AG08395 (cell line): Measurements from ENCODE around the gene ST6GALNAC5.

Source experiments
- DNase-seq: peaks from one replicate; pipeline ENCODE4 v3.0.0; 2012; ENCODE audit warnings: mixed read lengths, low spot score

Gene ST6GALNAC5

GRCh38 chr1:77047978-77048614 lies 180.8 kb downstream of the ST6GALNAC5 start:
- no peak for DNase-seq

- no peak for DNase-seq
Observed at GRCh38 chr1:77048615-77049005, 181.3 kb downstream of the ST6GALNAC5 start.

DNA sequence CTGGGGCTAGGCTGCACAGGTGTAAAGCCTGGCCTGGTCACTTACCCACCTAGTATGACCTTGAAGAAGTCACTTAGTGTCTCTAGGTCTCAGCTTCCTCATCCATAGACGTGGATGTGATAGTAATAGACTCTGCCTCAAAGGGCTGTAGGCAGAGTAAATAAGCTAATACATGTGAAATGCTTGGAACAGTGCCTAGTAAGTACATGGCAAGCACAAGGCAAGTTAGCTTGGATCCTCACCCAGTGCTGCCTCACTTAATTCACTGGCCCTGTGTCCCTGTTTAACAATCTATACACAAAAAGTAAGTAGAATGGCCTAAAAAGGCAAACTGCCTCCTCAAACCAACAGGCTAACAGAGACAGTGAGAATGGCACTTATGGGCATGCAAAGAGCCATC lies 184.1 kb downstream of the ST6GALNAC5 start:
- no peak for DNase-seq

- no peak for DNase-seq
Observed at GRCh38 chr1:77056525-77056924, 189.2 kb downstream of the ST6GALNAC5 start.

DNA sequence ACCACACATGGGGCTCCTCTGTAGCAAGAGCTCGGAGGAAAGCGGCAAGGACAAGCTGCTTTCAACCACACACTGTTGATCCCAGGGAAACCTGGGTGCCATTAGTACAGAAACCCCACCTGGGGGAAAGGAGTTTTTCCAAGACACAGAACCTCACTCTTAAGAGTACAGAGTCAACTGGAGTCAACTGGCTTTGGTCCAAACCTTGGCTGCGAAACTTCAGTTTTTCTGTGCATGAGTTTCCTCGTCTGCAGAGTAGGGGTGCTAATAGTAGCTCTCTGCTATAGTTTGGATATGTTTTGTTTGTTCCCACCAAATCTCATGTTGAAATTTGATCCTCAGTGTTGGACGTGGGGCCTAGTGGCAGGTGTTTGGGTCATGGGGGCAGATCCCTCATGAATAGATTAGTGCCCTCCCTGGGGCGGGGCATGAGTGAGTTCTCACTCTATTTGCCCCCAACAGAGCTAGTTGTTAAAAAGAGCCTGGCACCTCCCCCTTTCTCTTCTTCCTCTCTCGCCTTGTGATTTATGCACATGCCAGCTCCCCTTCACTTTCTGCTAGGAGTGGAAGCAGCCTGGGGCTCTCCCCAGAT lies 190.8 kb downstream of the ST6GALNAC5 start:
- no peak for DNase-seq

DNA sequence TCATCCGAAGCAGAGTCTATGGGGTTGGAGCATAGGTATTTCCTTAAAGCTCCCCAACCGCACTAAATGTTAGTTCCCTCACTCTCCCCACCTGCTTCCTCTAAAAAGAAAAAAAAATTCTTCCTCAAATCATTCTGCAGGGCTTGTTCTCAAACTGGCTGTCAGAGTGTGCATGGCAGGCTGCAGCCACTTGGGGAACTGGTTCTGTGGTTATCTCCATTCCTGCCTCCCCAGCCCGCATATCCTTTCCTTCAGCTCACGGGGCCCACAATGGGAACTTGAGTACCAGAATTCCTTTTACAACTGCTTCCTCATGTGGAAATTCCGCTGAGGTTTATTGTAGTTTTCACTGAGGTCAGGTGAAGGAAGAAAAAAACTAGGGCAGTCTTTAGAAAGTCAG lies 192.7 kb downstream of the ST6GALNAC5 start:
- DNase-seq, result no peak

GRCh38 chr1:77061162-77061561 lies 193.9 kb downstream of the ST6GALNAC5 start:
- no peak for DNase-seq

DNA sequence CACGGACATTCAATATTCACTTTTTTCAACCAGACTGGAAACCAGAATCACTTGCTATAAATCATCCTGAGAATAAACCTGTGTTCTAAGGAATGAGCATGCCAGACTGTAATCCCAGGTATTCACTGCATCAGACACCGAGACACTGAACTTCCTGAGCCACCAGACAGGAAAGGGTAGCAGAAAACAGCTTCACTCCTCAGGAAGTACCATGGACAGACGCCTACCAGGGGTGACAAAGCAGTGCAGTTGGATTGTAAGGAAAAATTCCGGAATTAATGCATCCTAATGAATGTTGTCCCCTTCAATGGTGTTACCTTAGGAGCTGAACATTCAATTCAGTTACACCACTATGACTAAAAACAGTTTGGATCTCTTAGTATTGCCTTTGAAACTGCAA lies 195.8 kb downstream of the ST6GALNAC5 start:
- DNase-seq, result no peak

GRCh38 chr1:77064246-77064645 lies 197.0 kb downstream of the ST6GALNAC5 start:
- no peak for DNase-seq

DNA sequence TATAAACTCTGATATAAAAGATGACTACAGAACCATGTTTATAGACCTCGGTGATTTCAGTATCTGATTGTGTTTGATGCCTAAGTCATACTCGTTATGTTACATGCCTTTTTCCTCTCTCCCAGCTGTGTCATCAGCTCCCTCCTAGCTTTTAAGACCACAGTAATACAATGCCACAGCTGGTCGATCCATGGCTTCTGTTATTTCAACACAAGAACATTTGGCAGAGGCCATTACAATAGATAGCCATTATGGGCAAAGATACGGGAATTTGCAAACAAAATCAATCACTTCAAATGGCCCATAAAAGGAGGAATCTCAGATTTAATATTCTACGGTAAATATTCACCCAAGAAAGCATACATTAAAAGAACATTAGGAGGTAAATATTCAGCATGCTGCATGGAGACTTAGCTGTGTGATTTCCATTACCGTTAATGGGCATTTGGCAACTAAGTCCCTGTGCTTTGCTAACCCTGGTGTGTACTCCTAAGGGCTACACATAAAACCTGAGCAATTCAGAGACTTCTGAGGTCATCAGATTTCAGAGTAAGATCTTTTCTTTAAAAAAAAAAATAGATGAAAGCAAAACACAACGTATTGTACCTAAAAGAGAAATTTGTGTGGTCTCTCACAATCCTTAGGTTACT lies 198.5 kb downstream of the ST6GALNAC5 start:
- DNase-seq, result no peak

DNA sequence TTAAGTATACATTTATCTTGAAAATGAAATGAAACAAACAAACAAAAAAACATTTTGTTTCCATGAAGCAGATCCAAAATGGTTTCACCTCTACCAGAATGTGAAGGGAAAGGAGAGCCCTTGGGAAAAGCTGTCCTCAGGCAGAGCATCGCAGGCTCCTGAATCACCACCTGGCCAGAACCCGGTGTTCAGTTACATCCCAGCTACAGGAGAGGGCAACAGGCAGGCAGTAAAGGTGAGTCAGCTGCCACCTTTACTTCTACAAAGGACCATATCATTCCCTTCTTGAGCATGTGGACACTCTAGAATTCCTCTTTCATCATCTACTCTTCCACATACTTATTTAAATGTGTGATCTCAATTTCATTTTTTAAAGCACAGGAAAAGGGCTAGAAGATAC lies 200.7 kb downstream of the ST6GALNAC5 start:
- DNase-seq, result no peak

- no peak for DNase-seq
Observed at GRCh38 chr1:77076759-77077158, 209.5 kb downstream of the ST6GALNAC5 start.

GRCh38 chr1:77081834-77082233 lies 214.6 kb downstream of the ST6GALNAC5 start:
- DNase-seq, result no peak

DNA sequence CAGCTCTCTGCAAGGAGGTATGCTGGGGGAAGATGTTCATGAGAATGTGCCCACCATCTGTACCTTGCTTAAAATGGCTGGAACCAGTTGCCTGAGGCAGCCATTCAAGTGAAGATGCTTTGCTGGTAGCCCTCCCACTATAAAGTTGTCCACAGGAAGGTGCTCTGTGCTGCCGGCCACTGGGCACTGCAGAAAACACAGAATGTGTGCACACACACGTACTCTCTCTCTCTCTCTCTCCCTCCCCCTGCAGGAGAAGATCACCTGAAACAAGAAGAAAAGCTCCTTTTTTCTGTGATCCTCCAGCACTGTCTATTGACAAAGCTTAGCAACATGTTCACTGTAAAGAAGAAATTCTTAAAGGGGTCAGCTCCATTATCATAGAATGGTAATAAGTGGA lies 217.2 kb downstream of the ST6GALNAC5 start:
- no peak for DNase-seq

GRCh38 chr1:77085109-77085508 lies 217.8 kb downstream of the ST6GALNAC5 start:
- no peak for DNase-seq

DNA sequence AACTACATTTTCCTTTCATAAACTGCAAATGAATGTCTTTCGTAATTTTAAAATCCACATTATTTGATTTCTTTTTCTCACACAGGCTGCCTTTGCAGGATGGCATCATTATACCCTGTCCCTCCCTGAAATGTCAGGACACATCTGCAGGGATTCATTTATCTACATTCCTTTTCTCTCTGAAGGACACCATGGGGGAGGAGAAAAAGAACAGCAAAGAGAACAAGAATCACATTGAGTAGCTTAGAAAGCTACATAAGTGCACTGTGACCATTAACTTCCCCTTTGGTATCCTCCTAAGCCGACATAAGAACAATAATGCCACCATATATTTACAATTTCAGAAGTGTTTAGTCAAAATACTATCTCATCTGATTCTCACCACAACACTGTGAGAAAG lies 222.5 kb downstream of the ST6GALNAC5 start:
- DNase-seq, result no peak

DNA sequence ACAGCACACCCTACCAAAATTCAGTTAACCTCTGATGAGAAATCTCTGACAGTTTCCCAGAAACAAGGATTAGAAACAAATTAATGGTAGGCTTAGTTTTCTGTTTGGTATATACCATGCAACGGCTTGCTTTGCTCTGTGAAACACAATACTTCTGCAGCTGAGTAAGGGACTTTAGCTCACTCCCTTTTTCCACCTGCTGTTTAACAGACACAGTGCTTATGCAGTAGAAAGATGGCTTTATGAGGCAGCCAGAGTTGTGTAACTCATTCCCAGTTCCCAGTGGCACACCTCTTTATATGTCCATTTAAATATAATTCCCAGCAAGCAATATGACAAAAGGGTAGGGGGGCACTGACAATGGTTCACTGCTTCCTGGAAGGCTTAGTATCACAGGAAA lies 228.0 kb downstream of the ST6GALNAC5 start:
- no peak for DNase-seq

GRCh38 chr1:77096496-77097255 lies 229.4 kb downstream of the ST6GALNAC5 start:
- no peak for DNase-seq

DNA sequence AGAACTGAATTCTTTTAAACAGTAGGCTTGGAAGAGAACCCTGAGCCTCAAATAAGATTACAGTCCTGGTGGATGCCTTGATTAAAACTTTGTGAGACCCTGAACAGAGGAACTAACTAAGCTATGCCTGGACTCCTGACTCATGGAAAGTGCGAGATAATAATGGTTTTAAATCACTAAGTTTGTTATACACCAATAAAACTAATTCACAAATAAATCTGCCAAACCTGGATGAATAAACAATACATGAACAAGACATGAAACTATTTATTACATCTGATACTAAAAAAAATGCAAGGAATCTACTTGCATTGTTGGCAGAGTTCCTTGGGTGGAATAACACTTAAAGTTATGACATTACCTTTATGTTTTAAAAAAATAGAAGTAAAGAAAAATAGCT lies 233.6 kb downstream of the ST6GALNAC5 start:
- DNase-seq, result no peak

GRCh38 chr1:77103486-77103885 lies 236.2 kb downstream of the ST6GALNAC5 start:
- DNase-seq, result no peak

DNA sequence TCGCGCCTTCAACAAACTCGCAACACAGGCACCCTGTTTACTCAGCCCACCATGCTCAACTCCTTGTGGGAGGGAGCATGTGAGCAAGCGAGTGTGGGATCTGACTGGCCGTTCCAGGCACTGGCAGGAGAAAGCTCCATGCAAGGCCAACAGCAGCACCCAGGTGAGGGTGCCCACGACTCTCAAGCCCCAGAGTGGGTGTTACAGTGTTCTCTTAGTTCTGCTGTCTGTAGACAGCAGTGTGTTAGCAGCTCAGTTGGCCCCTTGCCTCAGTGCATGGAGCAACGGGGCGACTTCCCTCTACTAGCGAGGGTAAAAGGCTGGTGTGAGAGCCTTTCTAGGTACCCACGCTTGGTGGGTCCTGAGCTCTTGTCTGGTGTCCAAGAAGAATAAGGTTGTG lies 237.4 kb downstream of the ST6GALNAC5 start:
- no peak for DNase-seq
